NCI-H748 (cell line): Measurements from ENCODE around the gene SLC9A3.
A peak's percentile ranks its signal among the peaks of the same experiment; 100 is the strongest.

Source experiments
- DNase-seq: peaks from one replicate; lab custom pipeline; 2025; ENCODE audit not compliant: unreplicated experiment; lab: John Stamatoyannopoulos, UW

Gene SLC9A3

GRCh38 chr5:477247-477646 lies 47.0 kb downstream of the SLC9A3 start:
- no peak for DNase-seq

- DNase-seq = no peak
Measured at GRCh38 chr5:476814-477175, 47.5 kb downstream of the SLC9A3 start.

- peak; percentile 45 for DNase-seq
Measured at GRCh38 chr5:476102-476813, 48.0 kb downstream of the SLC9A3 start.

GRCh38 chr5:475704-476101 lies 48.5 kb downstream of the SLC9A3 start:
- no peak for DNase-seq

- DNase-seq = peak; percentile 72
Measured at GRCh38 chr5:474840-475661, 49.2 kb downstream of the SLC9A3 start.

- peak; percentile 65 for DNase-seq
Measured at GRCh38 chr5:474232-474839, 49.9 kb downstream of the SLC9A3 start.

GRCh38 chr5:473551-474192 lies 50.6 kb downstream of the SLC9A3 start:
- DNase-seq = peak; percentile 89

GRCh38 chr5:472656-473550 lies 51.3 kb downstream of the SLC9A3 start:
- DNase-seq = peak; percentile 98

GRCh38 chr5:472076-472655 lies 52.1 kb downstream of the SLC9A3 start:
- peak; percentile 82 for DNase-seq

GRCh38 chr5:471750-472058 lies 52.5 kb downstream of the SLC9A3 start:
- DNase-seq = no peak

- DNase-seq = peak; percentile 46
Measured at GRCh38 chr5:470961-471749, 53.1 kb downstream of the SLC9A3 start.

- DNase-seq = no peak
Measured at GRCh38 chr5:469752-470483, 54.3 kb downstream of the SLC9A3 start.

- no peak for DNase-seq
Measured at GRCh38 chr5:468401-468800, 55.8 kb downstream of the SLC9A3 start.

- no peak for DNase-seq
Measured at GRCh38 chr5:466661-467310, 57.5 kb downstream of the SLC9A3 start.

GRCh38 chr5:465591-466403 lies 58.5 kb downstream of the SLC9A3 start:
- DNase-seq = no peak

GRCh38 chr5:464843-465590 lies 59.2 kb downstream of the SLC9A3 start:
- no peak for DNase-seq

GRCh38 chr5:464446-464842 lies 59.8 kb downstream of the SLC9A3 start:
- no peak for DNase-seq
